ENCODE results near the gene SUSD4. TPM values are rescaled to one million over a fixed set of nuclear protein-coding genes. Genes with fewer than 3 reads are reported as not detected.

SUSD4 gene
- total RNA-seq, 1 experiment from 2014 or later, result 7.2 TPM

DNA sequence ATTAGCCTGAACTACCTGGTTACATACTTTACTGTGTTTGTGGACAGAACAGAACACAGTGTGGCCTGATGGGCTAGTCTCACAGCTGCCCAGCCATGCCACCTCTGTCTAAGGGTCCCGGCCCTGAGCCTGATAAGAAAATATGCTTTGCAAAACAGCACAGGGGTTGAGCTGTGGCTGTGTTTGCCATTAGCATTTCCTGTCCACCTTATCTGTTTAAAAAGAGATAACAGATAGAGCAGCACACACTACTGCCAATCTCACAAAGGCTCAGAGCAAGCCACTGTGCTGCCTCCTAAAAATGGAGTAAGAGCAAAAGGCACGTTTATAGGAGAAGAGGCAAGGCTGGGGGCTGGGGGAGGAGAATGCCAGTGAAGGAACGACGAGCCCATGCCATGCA lies 95.0 kb downstream of the SUSD4 start:
- Mint-ChIP-seq H3K9me3 (ENCODE audit: low read depth, unreplicated experiment) (no peaks in the 10 kb centered on the region), H3K27ac (ENCODE audit: unreplicated experiment) (no peak overlapping the region), H3K27me3 (ENCODE audit: unreplicated experiment) (peaks cover 12% of the 10 kb centered on the region), H3K36me3 (ENCODE audit: insufficient read depth, unreplicated experiment) (no peaks in the 10 kb centered on the region), H3K4me1 (ENCODE audit: low read depth, unreplicated experiment) (no peaks in the 10 kb centered on the region), H3K4me3 (ENCODE audit: low read depth, unreplicated experiment) (no peak overlapping the region)
- no peak for DNase-seq
- TF ChIP-seq, protein P1, sequence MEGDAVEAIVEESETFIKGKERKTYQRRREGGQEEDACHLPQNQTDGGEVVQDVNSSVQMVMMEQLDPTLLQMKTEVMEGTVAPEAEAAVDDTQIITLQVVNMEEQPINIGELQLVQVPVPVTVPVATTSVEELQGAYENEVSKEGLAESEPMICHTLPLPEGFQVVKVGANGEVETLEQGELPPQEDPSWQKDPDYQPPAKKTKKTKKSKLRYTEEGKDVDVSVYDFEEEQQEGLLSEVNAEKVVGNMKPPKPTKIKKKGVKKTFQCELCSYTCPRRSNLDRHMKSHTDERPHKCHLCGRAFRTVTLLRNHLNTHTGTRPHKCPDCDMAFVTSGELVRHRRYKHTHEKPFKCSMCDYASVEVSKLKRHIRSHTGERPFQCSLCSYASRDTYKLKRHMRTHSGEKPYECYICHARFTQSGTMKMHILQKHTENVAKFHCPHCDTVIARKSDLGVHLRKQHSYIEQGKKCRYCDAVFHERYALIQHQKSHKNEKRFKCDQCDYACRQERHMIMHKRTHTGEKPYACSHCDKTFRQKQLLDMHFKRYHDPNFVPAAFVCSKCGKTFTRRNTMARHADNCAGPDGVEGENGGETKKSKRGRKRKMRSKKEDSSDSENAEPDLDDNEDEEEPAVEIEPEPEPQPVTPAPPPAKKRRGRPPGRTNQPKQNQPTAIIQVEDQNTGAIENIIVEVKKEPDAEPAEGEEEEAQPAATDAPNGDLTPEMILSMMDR (IDR thresholded peaks at IDR 0.05; ENCODE audit: unreplicated experiment), result no peak
- intact Hi-C loops (cut with micrococcal nuclease; ENCODE audit: unreplicated experiment), result no loop called here
- CTCF ChIA-PET, result no interaction called here
- BruUV-seq (replicated peaks), result no TSS peak

DNA sequence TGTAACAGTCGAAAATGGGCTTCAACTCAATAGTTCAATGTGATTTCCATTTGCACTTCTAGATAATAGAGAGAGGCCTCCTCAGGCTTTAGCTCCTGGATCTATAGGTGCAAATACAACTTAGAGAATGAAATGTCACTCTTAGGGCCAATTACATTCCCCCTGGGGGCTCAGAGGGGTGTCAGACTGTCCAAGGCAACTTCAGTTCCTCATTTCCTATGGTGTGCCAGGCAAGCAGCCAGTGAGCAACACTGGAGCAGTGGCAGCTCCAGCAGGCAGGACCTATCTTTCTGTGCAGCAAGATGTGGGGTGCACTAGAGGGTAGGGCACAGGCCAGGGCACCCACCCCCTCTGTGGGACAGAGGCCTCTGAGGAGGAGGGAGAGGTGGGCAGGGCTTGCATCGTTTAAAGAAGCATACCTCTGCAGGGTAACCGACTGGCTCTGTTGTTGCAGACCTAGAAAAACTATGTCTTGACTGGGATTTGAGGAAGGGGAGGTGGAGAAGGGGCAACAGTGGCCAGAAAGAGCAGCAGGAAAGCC lies 97.3 kb downstream of the SUSD4 start:
- no peak for DNase-seq
- TF ChIP-seq, protein P1 (IDR thresholded peaks at IDR 0.05; ENCODE audit: unreplicated experiment), result no peak
- Mint-ChIP-seq H3K9me3 (ENCODE audit: low read depth, unreplicated experiment) (no peaks in the 10 kb centered on the region), H3K36me3 (ENCODE audit: insufficient read depth, unreplicated experiment) (no peaks in the 10 kb centered on the region), H3K4me3 (ENCODE audit: low read depth, unreplicated experiment) (no peak overlapping the region), H3K27ac (ENCODE audit: unreplicated experiment) (no peak overlapping the region), H3K4me1 (ENCODE audit: low read depth, unreplicated experiment) (no peaks in the 10 kb centered on the region), H3K27me3 (ENCODE audit: unreplicated experiment) (peaks cover 20% of the 10 kb centered on the region)
- no TSS peak for BruUV-seq (replicated peaks)
- intact Hi-C loops (cut with micrococcal nuclease; ENCODE audit: unreplicated experiment), result no loop called here
- CTCF ChIA-PET, result no interaction called here

DNA sequence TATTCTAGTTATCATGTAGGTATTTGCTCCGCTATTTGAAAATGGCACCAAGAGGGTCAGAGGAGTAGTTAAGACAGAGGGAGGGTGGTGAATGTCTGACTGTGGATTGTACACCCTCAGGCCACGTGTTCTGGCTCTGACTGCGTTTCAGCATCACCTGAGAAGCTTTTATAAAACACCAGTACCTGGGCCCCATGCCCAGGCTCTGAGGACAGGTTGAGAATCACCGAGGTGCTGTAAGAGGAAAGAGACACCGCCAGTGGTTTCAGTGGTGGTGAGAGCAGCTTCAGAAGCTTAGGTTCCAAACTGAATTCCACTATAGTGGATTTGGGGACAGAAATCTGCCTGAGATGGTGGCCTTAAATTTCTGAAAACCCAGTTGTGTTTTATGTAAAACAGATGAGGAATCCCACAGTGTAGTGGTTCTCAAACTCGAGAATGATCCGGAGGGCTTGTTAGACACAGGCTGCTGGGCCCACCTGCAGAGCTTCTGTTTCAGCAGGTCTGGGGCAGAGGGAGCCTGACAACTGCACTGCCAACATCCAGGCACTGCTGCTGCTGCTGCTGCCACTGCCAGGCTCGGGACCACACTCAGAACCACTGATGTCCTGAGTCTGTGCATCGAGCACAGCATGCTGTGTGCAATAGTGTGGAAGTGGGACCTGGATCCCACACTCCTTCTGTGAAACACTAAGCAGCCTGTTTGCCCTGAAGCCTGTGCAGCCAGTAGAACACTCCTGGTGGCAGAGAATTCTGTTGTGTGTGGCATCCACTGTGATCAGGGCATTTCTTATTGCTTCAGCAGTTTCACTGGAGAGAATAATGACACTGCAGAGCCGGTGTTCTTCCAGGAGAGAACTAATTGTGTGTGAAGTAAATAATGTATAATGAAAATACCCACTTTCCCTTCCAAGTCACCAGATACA lies 98.7 kb downstream of the SUSD4 start:
- TF ChIP-seq, protein P1 (IDR thresholded peaks at IDR 0.05; ENCODE audit: unreplicated experiment), result no peak
- DNase-seq, result no peak
- Mint-ChIP-seq H3K27me3 (ENCODE audit: unreplicated experiment) (peaks cover 26% of the 10 kb centered on the region), H3K9me3 (ENCODE audit: low read depth, unreplicated experiment) (no peaks in the 10 kb centered on the region), H3K36me3 (ENCODE audit: insufficient read depth, unreplicated experiment) (no peaks in the 10 kb centered on the region), H3K4me1 (ENCODE audit: low read depth, unreplicated experiment) (no peaks in the 10 kb centered on the region), H3K27ac (ENCODE audit: unreplicated experiment) (no peak overlapping the region), H3K4me3 (ENCODE audit: low read depth, unreplicated experiment) (no peak overlapping the region)
- CTCF ChIA-PET, result no interaction called here
- intact Hi-C loops (cut with micrococcal nuclease; ENCODE audit: unreplicated experiment), result no loop called here
- no TSS peak for BruUV-seq (replicated peaks)

DNA sequence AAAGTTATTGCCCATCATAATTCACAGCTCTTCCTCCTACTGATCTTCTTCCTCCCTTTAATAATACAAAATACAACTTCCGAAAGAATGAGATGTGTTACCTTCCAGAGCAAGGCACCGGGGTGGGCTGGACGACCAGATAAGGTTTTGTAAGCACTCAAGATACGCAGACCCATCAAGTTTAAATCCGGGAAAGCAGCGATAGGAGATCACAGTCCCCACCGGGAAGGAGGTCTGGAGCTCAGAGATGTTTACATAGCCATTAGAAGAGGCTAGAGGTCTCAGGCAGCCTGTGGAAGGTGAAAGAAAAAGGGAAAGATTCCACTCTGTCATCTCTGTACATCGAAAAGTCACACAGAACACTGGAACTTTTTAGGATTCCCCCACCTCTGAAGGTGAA lies 99.4 kb downstream of the SUSD4 start:
- intact Hi-C loops (cut with micrococcal nuclease; ENCODE audit: unreplicated experiment), result no loop called here
- DNase-seq, result no peak
- Mint-ChIP-seq H3K4me1 (ENCODE audit: low read depth, unreplicated experiment) (no peaks in the 10 kb centered on the region), H3K9me3 (ENCODE audit: low read depth, unreplicated experiment) (no peaks in the 10 kb centered on the region), H3K36me3 (ENCODE audit: insufficient read depth, unreplicated experiment) (no peaks in the 10 kb centered on the region), H3K4me3 (ENCODE audit: low read depth, unreplicated experiment) (no peak overlapping the region), H3K27ac (ENCODE audit: unreplicated experiment) (no peak overlapping the region), H3K27me3 (ENCODE audit: unreplicated experiment) (peaks cover 21% of the 10 kb centered on the region)
- TF ChIP-seq, protein P1 (IDR thresholded peaks at IDR 0.05; ENCODE audit: unreplicated experiment), result no peak
- BruUV-seq (replicated peaks), result no TSS peak
- CTCF ChIA-PET, result no interaction called here
